Left lung (tissue), 10 donors: ENCODE data around the gene KIF16B. TPM values are rescaled to one million over a fixed set of nuclear protein-coding genes. Genes with fewer than 3 reads are reported as not detected.

Experiments
- ATAC-seq: fragments of 200-7000 bp; cut with Tn5 transposase; one replicate; pipeline ENCODE4 v1.9.1; 2020; ENCODE audit warnings: moderate library complexity
- DNase-seq, 4 donors: peaks; one replicate each; pipeline ENCODE4 v3.0.0-alpha.2; 2013 to 2020
- H3K27ac ChIP-seq, 2 donors: fragments of 200-600 bp; sonication (generic) in 1 of 2; one replicate each; pipeline versions ENCODE4 v1.5.0 to v1.8.0; 2020 to 2021
- H3K27me3 ChIP-seq, 2 donors: fragments of 200-600 bp; sonication (generic) in 1 of 2; one replicate each; pipeline versions ENCODE4 v1.5.0 to v1.8.0; 2020 to 2021
- H3K36me3 ChIP-seq, 2 donors: fragments of 200-600 bp; sonication (generic) in 1 of 2; one replicate each; pipeline versions ENCODE4 v1.5.0 to v1.8.0; 2020 to 2021
- H3K4me1 ChIP-seq, 2 donors: fragments of 200-600 bp; one replicate each; pipeline ENCODE4 v1.8.0; 2021
- H3K4me3 ChIP-seq, 2 donors: fragments of 200-600 bp; sonication (generic) in 1 of 2; one replicate each; pipeline versions ENCODE4 v1.5.0 to v1.8.0; 2020 to 2021; ENCODE audit warnings: mild to moderate bottlenecking in 1 of 2
- H3K9me3 ChIP-seq, 2 donors: fragments of 200-600 bp; sonication (generic) in 1 of 2; one replicate each; pipeline versions ENCODE4 v1.5.0 to v1.8.0; 2020 to 2021
- CTCF ChIP-seq, 2 donors: fragments of 200-600 bp; sonication (generic) in 1 of 2; IDR thresholded peaks; one replicate each; pipeline versions ENCODE4 v1.5.0 to v1.8.0; 2021; ENCODE audit warnings: antibody characterized with exemption in 2 of 2
- intact Hi-C, 2 donors: fragments of 100-400 bp; cut with DNase I; formaldehyde crosslinking; loops; one replicate each; pipeline versions ENCODE4 v1.11.2 to v1.14.2; 2022
- polyA plus RNA-seq, 6 donors: library from polyadenylated mRNA; unstranded; fragments of 120-200 nt; gene quantifications; one replicate each; pipeline ENCODE4 v1.2.1, GENCODE V29; 2013; ENCODE audit not compliant: insufficient read length in 6 of 6
- total RNA-seq, 2 donors: library from RNA; stranded (reverse); fragmentation: NEBNext Ultra II Directional; extraction: Animal tissue kit (Norgen Biotek cat#: 25700); gene quantifications; one replicate each; pipeline ENCODE4 v1.2.1, GENCODE V29; 2021
- donor health status: DM: no; HTN: yes; CAD: no.
- donor health status: DM: no; HTN: no; CAD: no.

Gene KIF16B
- total and polyA plus RNA-seq, 8 donors, result 9.1 to 23.8 (median 12.8) TPM

- ATAC-seq (no peak), DNase-seq (no peak)
- H3K4me3 ChIP-seq, result no peak overlapping the region
- TF ChIP-seq CTCF (IDR thresholded peaks at IDR 0.05), result no peak
- intact Hi-C loops, result no loop called here
- no peaks in the 10 kb centered on the region for H3K4me1 ChIP-seq
- H3K27me3 ChIP-seq, result no peaks in the 10 kb centered on the region
- no peaks in the 10 kb centered on the region for H3K9me3 ChIP-seq
- H3K36me3 ChIP-seq, result peaks cover 0 to 8% of the 10 kb centered on the region in 2 donors
- H3K27ac ChIP-seq, result no peak overlapping the region
Observed at GRCh38 chr20:16311756-16312155, 261.5 kb downstream of the KIF16B start.

- ATAC-seq (no peak), DNase-seq (no peak)
- Histone ChIP-seq H3K9me3 (peaks cover 0 to 4% of the 10 kb centered on the region in 2 donors), H3K27me3 (no peaks in the 10 kb centered on the region), H3K36me3 (peaks cover 0 to 8% of the 10 kb centered on the region in 2 donors), H3K4me3 (no peak overlapping the region), H3K27ac (no peak overlapping the region), H3K4me1 (no peaks in the 10 kb centered on the region)
- intact Hi-C loops, result no loop called here
- TF ChIP-seq CTCF (IDR thresholded peaks at IDR 0.05), result no peak
Observed at GRCh38 chr20:16308754-16309153, 264.5 kb downstream of the KIF16B start.

GRCh38 chr20:16302818-16303217 lies 270.4 kb downstream of the KIF16B start:
- no peak overlapping the region for H3K27ac ChIP-seq
- H3K36me3 ChIP-seq, result no peaks in the 10 kb centered on the region
- H3K4me1 ChIP-seq, result no peaks in the 10 kb centered on the region
- no peak for DNase-seq
- intact Hi-C loops, result no loop called here
- H3K9me3 ChIP-seq, result peaks cover 0 to 34% of the 10 kb centered on the region in 2 donors
- TF ChIP-seq CTCF (IDR thresholded peaks at IDR 0.05), result no peak
- no peaks in the 10 kb centered on the region for H3K27me3 ChIP-seq
- no peak overlapping the region for H3K4me3 ChIP-seq
- ATAC-seq, result no peak

GRCh38 chr20:16301986-16302385 lies 271.3 kb downstream of the KIF16B start:
- Histone ChIP-seq H3K36me3 (no peaks in the 10 kb centered on the region), H3K27ac (no peak overlapping the region), H3K4me1 (no peaks in the 10 kb centered on the region), H3K4me3 (no peak overlapping the region), H3K9me3 (peaks cover 0 to 34% of the 10 kb centered on the region in 2 donors), H3K27me3 (no peaks in the 10 kb centered on the region)
- no peak for TF ChIP-seq CTCF (IDR thresholded peaks at IDR 0.05)
- intact Hi-C loops, result no loop called here
- DNase-seq, result no peak
- ATAC-seq, result no peak

GRCh38 chr20:16299897-16300296 lies 273.4 kb downstream of the KIF16B start:
- no peak for DNase-seq
- Histone ChIP-seq H3K9me3 (peaks cover 0 to 34% of the 10 kb centered on the region in 2 donors), H3K27me3 (no peaks in the 10 kb centered on the region), H3K4me1 (no peaks in the 10 kb centered on the region), H3K27ac (no peak overlapping the region), H3K4me3 (no peak overlapping the region), H3K36me3 (no peaks in the 10 kb centered on the region)
- peak; percentile 33 for ATAC-seq
- intact Hi-C loops, result no loop called here
- TF ChIP-seq CTCF (IDR thresholded peaks at IDR 0.05), result no peak
